Coronary artery (tissue), 2 donors: ENCODE data around the gene KRR1.
A peak's percentile ranks its signal among the peaks of the same experiment; 100 is the strongest.
"Not testable (repeated sequence)": the region's sequence is repeated elsewhere in the genome, so short reads cannot be mapped to it uniquely, and the experiment has no call there.

ENCODE experiments used
- DNase-seq: peaks from one replicate; pipeline ENCODE4 v3.0.0-alpha.2; 2017; ENCODE audit warnings: low spot score
- H3K27ac ChIP-seq, 2 donors: fragments of 200-600 bp; sonication (generic); one replicate each; pipeline ENCODE4 v1.5.1; 2016 to 2019
- H3K4me3 ChIP-seq: fragments of 200-600 bp; sonication (generic); 2 replicates; pipeline ENCODE4 v1.5.1; 2016; ENCODE audit warnings: mild to moderate bottlenecking, moderate library complexity
- TF ChIP-seq, protein P1 (sequence below): fragments of 200-600 bp; sonication (generic); IDR thresholded peaks from one replicate; pipeline ENCODE4 v1.5.1; 2019; ENCODE audit warnings: antibody characterized with exemption

Gene KRR1

GRCh38 chr12:75503866-75504265, 7.5 kb downstream of the KRR1 start:
- Histone ChIP-seq H3K4me3 (no peak overlapping the region), H3K27ac (no peak overlapping the region)
- no peak for DNase-seq
- TF ChIP-seq, protein P1, sequence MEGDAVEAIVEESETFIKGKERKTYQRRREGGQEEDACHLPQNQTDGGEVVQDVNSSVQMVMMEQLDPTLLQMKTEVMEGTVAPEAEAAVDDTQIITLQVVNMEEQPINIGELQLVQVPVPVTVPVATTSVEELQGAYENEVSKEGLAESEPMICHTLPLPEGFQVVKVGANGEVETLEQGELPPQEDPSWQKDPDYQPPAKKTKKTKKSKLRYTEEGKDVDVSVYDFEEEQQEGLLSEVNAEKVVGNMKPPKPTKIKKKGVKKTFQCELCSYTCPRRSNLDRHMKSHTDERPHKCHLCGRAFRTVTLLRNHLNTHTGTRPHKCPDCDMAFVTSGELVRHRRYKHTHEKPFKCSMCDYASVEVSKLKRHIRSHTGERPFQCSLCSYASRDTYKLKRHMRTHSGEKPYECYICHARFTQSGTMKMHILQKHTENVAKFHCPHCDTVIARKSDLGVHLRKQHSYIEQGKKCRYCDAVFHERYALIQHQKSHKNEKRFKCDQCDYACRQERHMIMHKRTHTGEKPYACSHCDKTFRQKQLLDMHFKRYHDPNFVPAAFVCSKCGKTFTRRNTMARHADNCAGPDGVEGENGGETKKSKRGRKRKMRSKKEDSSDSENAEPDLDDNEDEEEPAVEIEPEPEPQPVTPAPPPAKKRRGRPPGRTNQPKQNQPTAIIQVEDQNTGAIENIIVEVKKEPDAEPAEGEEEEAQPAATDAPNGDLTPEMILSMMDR: no peak

- no peak for DNase-seq
- Histone ChIP-seq H3K27ac (no peak overlapping the region), H3K4me3 (no peak overlapping the region)
- TF ChIP-seq, protein P1: no peak
These were observed 8.0 kb downstream of the KRR1 start for GRCh38 chr12:75503459-75503858.

GRCh38 chr12:75491169-75491568, 20.2 kb downstream of the KRR1 start:
- Histone ChIP-seq H3K4me3 (no peak overlapping the region), H3K27ac (no peak overlapping the region)
- no peak for DNase-seq
- TF ChIP-seq, protein P1: no peak

- DNase-seq: no peak
- Histone ChIP-seq H3K4me3 (no peak overlapping the region), H3K27ac (no peak overlapping the region)
- TF ChIP-seq, protein P1: no peak
These were observed 21.7 kb downstream of the KRR1 start for GRCh38 chr12:75489613-75490210.

- TF ChIP-seq, protein P1: no peak
- Histone ChIP-seq H3K4me3 (no peak overlapping the region), H3K27ac (no peak overlapping the region)
- no peak for DNase-seq
These were observed 22.2 kb downstream of the KRR1 start for GRCh38 chr12:75489187-75489586.

DNA sequence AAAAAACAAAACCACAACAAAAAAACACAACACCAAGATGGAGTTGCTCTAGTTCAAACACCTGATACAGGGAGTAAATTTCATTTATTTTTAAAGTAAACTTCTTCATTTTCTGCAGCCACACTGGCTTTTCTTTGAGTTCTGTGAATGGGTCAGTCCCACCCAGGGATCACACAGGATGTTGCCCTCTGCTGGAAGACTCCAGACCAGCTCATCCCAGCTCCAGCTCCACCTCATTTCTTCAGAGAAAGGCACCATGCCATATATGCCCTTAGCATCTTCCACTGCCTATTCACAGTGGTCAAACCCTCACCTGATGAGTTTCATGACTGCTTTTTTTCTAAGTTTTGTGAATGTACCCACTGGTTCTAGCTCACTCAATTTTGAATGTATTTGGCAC, 22.9 kb downstream of the KRR1 start:
- Histone ChIP-seq H3K4me3 (no peak overlapping the region), H3K27ac (no peak overlapping the region)
- no peak for DNase-seq
- TF ChIP-seq, protein P1: no peak

GRCh38 chr12:75487308-75487707, 24.1 kb downstream of the KRR1 start:
- DNase-seq: no peak

GRCh38 chr12:75484450-75484849, 27.0 kb downstream of the KRR1 start:
- peak overlapping the region in 1 of 2 donors; percentile 66 for H3K27ac ChIP-seq
- H3K4me3 ChIP-seq: peak overlapping the region; percentile 67
- not testable (repeated sequence) for DNase-seq

More at GRCh38 chr12:75487308-75487707, 24.1 kb downstream of the KRR1 start:
- TF ChIP-seq, protein P1: no peak
- Histone ChIP-seq H3K4me3 (no peak overlapping the region), H3K27ac (no peak overlapping the region)
